Body of pancreas (tissue), 4 donors: ENCODE data around the gene PDE7B. TPM values are rescaled to one million over a fixed set of nuclear protein-coding genes. Genes with fewer than 3 reads are reported as not detected.

ENCODE experiments used
- ATAC-seq: fragments of 150-250 bp; one replicate; pipeline ENCODE4 v1.9.1; 2016
- DNase-seq, 4 donors: peaks; one replicate each; pipeline ENCODE4 v3.0.0-alpha.2; 2019
- H3K27ac ChIP-seq, 4 donors: fragments of 200-600 bp; sonication (generic); 1 replicate in 3 of 4; 2 replicates in 1 of 4; pipeline versions ENCODE4 v1.5.1 to v1.6.1; 2016 to 2019; ENCODE audit warnings: mild to moderate bottlenecking in 1 of 4, mixed read lengths in 1 of 4, moderate library complexity in 1 of 4
- H3K27me3 ChIP-seq, 2 donors: fragments of 200-600 bp; sonication (generic); one replicate each; pipeline ENCODE4 v1.6.0; 2016; ENCODE audit warnings: mild to moderate bottlenecking in 1 of 2
- H3K36me3 ChIP-seq, 2 donors: fragments of 200-600 bp; sonication (generic); replicated peaks in 1 of 2; 2 replicates each; pipeline ENCODE4 v1.5.1; 2016; ENCODE audit warnings: low read depth in 2 of 2; ENCODE audit not compliant: insufficient read depth in 1 of 2
- H3K4me1 ChIP-seq: fragments of 200-600 bp; sonication (generic); one replicate; pipeline ENCODE4 v1.6.0; 2016
- H3K4me3 ChIP-seq, 2 donors: fragments of 200-600 bp; sonication (generic); 1 replicate in 1 of 2; 2 replicates in 1 of 2; pipeline ENCODE4 v1.5.1; 2016 to 2019
- H3K9me3 ChIP-seq, 3 donors: fragments of 200-600 bp; sonication (generic); 1 replicate in 2 of 3; 2 replicates in 1 of 3; pipeline ENCODE4 v1.5.1; 2016
- CTCF ChIP-seq, 7 experiments: fragments of 450-650 bp in 4 of 7; fragments of 200-600 bp in 3 of 7; sonication (generic) in 3 of 7; IDR thresholded peaks; one replicate each; pipeline ENCODE4 v1.5.1; 2016 to 2019; ENCODE audit warnings: antibody characterized with exemption in 7 of 7
- POLR2A ChIP-seq, 3 donors: fragments of 450-650 bp; IDR thresholded peaks; one replicate each; pipeline ENCODE4 v1.6.1; 2016; ENCODE audit warnings: antibody characterized with exemption in 3 of 3, mild to moderate bottlenecking in 2 of 3
- WGBS, 2 donors: methylation state at CpG; one replicate each; pipeline ENCODE4 v1.1.5; 2017; 5-methylcytosine and 5-hydroxymethylcytosine counted together
- intact Hi-C: fragments of 100-400 bp; cut with DNase I; formaldehyde crosslinking; loops from one replicate; pipeline ENCODE4 v1.15.1; 2023
- total RNA-seq, 2 donors: library from RNA; depleted of rRNA; stranded (reverse); fragments of >200 nt; gene quantifications; one replicate each; pipeline ENCODE4 v1.1.0, GENCODE V29; 2016

The PDE7B gene
- total RNA-seq, 2 donors from 2014 or later = 1.0 to 2.3 TPM

- TF ChIP-seq POLR2A (IDR thresholded peaks at IDR 0.05) (no peak), CTCF (IDR thresholded peaks at IDR 0.05) (no peak)
- WGBS, 2 donors = 84 to 85% methylated on average over 2 of the region's 2 CpGs
- intact Hi-C loops = no loop called here
- no peak for ATAC-seq
- DNase-seq = no peak
- Histone ChIP-seq H3K27ac (no peak overlapping the region), H3K36me3 (no peaks in the 10 kb centered on the region), H3K27me3 (no peaks in the 10 kb centered on the region), H3K4me1 (no peaks in the 10 kb centered on the region), H3K4me3 (no peak overlapping the region), H3K9me3 (no peaks in the 10 kb centered on the region)
Observed at GRCh38 chr6:135913785-135914184, 62.3 kb downstream of the PDE7B start.

- Histone ChIP-seq H3K27ac (no peak overlapping the region), H3K4me1 (no peaks in the 10 kb centered on the region), H3K9me3 (no peaks in the 10 kb centered on the region), H3K4me3 (no peak overlapping the region), H3K27me3 (no peaks in the 10 kb centered on the region), H3K36me3 (no peaks in the 10 kb centered on the region)
- ATAC-seq = no peak
- no peak for TF ChIP-seq POLR2A (IDR thresholded peaks at IDR 0.05)
- TF ChIP-seq CTCF (IDR thresholded peaks at IDR 0.05) = no peak
- intact Hi-C loops = no loop called here
- 81 to 86% methylated on average over 4 of the region's 4 CpGs for WGBS, 2 donors
- no peak for DNase-seq
Observed at GRCh38 chr6:135919026-135919425, 67.5 kb downstream of the PDE7B start.

- no peaks in the 10 kb centered on the region for H3K27me3 ChIP-seq
- no peak overlapping the region for H3K4me3 ChIP-seq
- intact Hi-C loops = no loop called here
- TF ChIP-seq CTCF (IDR thresholded peaks at IDR 0.05) = no peak
- no peak for TF ChIP-seq POLR2A (IDR thresholded peaks at IDR 0.05)
- no peaks in the 10 kb centered on the region for H3K9me3 ChIP-seq
- ATAC-seq (no peak), DNase-seq (no peak)
- no peaks in the 10 kb centered on the region for H3K36me3 ChIP-seq
- no peaks in the 10 kb centered on the region for H3K4me1 ChIP-seq
- H3K27ac ChIP-seq = no peak overlapping the region
- 79 to 83% methylated on average over 7 of the region's 7 CpGs for WGBS, 2 donors
Observed at GRCh38 chr6:135920689-135921088, 69.2 kb downstream of the PDE7B start.

- 72 to 73% methylated on average over 2 of the region's 2 CpGs for WGBS, 2 donors
- DNase-seq (no peak), ATAC-seq (no peak)
- intact Hi-C loops = no loop called here
- TF ChIP-seq CTCF (IDR thresholded peaks at IDR 0.05) (no peak), POLR2A (IDR thresholded peaks at IDR 0.05) (no peak)
- Histone ChIP-seq H3K27me3 (no peaks in the 10 kb centered on the region), H3K4me1 (no peaks in the 10 kb centered on the region), H3K4me3 (no peak overlapping the region), H3K9me3 (no peaks in the 10 kb centered on the region), H3K36me3 (no peaks in the 10 kb centered on the region), H3K27ac (no peak overlapping the region)
Observed at GRCh38 chr6:135921188-135921587, 69.7 kb downstream of the PDE7B start.

GRCh38 chr6:135922174-135922573 is 70.7 kb downstream of the PDE7B start:
- H3K27me3 ChIP-seq = no peaks in the 10 kb centered on the region
- no peaks in the 10 kb centered on the region for H3K36me3 ChIP-seq
- H3K4me1 ChIP-seq = no peaks in the 10 kb centered on the region
- H3K9me3 ChIP-seq = no peaks in the 10 kb centered on the region
- intact Hi-C loops = no loop called here
- ATAC-seq (no peak), DNase-seq (peak in 1 of 4 donors; percentile 13)
- H3K4me3 ChIP-seq = no peak overlapping the region
- TF ChIP-seq POLR2A (IDR thresholded peaks at IDR 0.05) (no peak), CTCF (IDR thresholded peaks at IDR 0.05) (no peak)
- H3K27ac ChIP-seq = no peak overlapping the region
